IPS DF 4.7 (cell line): ENCODE results near the gene KIAA1217.
A peak's percentile ranks its signal among the peaks of the same experiment; 100 is the strongest.

ENCODE experiments used
- DNase-seq: peaks from one replicate; pipeline ENCODE4 v3.0.0-alpha.2; 2013; ENCODE audit warnings: low spot score; ENCODE audit errors: extremely low read depth

KIAA1217 gene

DNA sequence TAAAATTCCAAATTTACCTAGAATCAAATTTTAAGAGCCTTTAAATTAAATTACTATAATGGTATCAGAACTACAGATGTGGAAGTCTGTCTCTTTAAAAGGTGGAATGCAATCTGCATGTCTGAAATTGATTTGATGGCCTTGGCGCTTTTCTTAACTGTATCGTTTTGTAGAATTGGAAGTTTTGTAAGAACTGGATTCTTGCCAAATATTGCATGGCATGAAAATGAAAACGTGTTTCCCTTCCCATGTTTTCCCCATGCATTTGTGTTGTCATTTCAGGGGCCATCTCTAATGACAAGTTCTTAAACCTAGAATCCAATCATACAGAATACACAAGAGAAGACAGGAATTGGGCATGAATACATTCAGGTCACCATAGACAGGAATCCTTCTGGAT, 162.5 kb downstream of the KIAA1217 start:
- DNase-seq: no peak

DNA sequence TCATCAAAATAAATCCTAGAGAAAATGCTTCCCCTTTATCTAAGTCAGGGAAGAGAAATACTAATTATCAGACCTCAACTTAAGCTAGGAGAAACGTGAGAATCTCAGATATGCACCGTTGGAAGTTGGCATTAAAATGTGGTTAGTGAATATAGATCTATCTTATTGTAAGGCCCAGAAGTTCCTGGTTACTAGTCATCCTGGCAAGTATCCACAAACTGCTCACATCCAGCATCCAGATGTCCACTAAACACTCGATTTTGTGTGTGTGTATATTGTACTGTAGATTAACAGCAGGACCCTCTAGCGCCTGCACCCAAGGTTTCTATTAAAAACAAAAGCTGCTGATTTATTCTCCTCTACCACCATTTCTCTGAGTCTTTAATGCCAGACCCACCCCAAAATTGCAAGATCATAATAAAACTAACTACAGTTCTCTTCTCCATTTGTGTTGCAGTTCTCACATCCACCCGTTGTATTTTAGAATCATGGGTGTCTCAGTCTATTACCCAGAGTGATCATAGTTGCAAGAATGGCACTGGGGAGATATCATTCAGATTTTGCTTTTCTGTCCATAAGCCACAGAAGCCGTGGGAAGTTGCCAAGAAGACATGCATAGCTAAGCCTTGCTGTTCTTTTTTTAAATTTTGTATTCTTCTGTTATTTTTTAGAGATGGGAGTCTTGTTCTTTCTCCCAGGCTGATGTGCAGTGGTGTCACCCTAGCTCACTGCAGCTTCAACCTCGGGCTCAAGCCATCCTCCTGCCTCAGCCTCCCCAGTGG, 165.4 kb downstream of the KIAA1217 start:
- no peak for DNase-seq

DNA sequence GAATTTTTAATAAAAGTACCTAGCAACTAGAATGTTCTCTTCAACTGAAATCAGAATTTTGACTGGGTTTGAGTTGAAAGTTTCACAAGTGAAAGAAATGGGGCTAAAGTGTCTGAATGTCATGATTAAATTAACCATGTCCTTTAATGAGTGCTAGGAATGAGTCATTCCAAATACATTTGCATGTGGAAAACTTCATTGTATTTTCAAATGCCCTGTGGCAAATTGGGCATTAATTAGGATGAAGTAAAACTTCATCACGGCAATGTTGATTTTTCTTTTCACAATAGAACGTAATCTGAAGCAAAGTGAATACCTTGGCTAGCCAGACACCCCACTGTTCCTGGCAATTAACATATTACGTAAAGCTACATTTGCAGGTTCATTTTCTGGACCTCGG, 166.6 kb downstream of the KIAA1217 start:
- no peak for DNase-seq

DNA sequence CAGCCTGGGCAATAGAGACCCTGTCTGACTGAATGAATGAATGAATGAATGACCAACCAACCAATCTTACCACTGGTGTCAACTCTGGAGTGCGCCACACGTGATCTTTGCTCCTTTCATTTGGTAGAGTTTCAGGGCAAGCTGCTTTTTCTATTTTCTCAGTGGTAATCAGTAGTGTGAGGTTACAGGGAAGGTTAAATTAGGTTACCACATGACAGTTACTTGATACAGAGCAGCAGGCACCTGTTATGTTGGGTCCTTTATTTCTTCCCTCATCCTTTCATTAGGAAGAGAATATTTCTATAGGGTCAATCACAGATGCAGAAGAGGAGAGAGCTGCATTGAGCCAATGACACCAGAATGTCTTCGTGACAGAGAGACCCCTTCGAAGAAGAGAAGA, 167.8 kb downstream of the KIAA1217 start:
- no peak for DNase-seq

DNA sequence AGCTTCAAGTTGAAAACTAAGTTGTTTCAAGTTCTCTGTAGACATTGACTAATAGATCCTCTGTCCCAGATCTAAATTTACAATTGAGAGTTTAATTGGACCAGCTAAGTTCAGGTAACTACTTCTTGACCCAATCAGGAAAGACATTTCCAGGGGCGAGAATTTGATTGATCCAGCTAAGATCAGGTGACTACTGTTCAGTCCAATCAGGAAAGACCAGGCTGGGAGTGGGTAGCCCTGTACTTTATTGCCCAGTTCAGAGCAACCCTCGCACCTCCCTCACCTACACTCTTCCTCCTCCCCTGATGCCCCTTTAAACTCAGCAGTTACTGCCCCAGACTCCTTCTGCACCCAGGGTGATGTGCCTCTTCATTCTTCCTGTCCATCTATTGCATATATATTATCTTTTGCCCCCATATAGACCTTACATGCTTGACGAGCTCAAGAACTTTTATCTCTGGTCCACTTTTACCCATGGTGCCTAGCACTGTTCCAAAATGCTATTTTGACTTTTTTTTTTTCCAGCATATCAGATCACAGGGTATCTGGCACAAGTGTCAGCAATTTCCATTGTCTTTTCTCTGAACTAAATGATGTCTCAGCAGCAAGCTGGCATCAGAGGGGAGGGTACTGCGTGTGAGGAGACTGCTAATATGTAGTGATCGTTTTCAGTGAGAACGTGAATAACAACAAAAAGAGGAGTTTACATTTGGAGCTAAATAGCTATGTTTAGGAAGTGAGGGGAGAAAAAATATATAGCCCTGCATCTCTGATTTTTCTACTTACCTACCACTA, 169.4 kb downstream of the KIAA1217 start:
- no peak for DNase-seq

DNA sequence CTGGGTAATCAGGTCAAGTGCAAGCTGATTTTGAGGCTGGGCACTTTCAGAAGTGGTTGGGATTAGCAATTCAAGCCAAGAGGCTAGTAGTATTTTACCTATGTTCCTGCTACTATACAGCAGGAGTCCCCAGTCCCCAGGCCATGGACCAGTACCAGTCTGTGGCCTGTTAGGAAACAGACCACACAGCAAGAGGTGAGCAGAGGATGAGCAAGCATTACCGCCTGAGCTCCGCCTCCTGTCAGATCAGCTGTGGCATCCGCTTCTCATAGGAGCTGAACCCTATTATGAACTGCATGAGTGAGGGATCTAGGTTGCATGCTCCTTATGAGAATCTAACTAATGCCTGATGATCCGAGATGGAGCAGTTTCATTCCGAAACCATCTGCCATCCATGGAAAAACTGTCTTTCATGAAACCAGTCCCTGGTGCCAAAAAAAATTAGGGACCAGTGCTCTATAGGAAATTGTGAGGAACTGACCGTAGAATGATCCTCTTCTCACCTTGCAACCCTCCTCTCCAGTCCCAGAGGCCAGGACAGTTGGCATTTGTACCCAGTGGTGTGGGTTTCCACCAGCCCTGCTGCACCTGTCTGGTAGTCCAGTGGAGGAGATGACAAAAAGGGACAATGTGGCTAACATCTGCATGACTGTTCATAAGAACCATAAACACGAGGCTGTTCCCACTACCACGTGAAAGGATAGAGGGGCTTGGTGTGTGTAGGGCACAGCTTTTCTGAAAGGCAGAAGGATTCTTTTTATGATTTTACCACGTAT, 172.5 kb downstream of the KIAA1217 start:
- DNase-seq: no peak

DNA sequence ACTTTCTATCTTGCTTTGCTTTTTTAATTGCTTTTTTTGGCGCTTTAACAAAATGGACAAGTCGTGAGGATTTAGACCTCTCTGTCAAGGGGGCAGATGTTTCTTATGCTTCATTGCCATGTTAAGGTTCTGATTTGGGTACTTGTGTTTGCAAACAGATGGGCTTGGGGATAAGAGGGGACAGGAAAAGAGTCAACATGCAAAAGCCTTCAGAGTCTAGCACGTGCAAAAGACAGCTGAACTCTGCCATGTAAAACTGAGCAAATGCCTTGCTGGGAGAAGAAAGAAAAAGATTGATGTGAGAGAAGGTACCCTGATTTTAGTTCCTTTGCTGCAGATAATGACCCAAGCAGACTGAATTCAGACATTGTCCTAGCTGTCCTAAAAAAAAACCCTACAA, 173.1 kb downstream of the KIAA1217 start:
- no peak for DNase-seq

DNA sequence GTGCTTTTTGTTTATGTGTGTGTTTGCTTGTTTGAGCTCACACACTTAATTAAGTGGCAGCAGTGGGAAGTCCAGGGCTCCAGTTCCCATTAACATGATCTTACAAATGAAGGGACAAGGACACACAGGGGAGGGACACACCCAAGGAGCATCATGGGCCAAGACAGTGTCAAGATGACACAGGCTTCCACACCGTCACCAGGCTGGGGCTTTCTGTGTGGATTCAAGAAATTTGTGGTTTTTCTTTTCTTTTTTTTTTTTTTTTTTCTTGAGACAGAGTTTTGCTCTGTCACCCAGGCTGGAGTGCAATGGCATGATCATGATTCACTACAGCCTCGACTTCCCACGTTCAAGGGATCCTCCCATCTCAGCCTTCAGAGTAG, 173.6 kb downstream of the KIAA1217 start:
- DNase-seq: no peak

DNA sequence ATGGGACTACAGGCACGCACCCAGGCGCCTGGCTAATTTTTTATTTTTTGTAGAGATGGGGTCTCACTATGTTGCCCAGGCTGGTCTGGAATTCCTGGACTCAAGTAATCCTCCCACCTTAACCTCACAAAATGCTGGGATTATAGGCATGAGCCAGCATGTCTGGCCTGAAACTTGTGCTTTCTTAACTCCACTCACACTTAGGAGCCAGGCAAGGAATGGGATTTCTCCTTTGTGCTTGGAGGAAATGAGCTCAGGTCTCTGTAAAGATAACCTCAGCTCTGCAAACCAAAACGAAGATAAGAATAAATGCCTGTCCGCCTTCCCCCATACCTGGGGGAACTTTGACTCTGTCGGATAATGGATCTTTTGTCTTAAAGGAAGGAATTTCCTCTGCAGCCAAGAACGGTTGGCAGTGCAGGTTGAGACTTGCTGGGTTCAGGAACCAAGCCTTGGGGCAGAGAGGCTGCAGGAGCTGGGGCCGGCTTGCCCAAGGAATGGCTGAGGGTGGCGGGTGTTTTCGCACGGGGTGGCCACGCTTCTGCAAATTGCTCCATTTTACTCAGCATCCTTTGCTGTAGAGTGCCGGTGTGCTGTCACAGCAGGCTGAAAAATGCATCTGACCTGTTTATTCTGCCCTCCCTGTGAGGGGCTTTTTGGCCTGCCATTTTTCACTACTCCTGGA, 174.2 kb downstream of the KIAA1217 start:
- DNase-seq: no peak

DNA sequence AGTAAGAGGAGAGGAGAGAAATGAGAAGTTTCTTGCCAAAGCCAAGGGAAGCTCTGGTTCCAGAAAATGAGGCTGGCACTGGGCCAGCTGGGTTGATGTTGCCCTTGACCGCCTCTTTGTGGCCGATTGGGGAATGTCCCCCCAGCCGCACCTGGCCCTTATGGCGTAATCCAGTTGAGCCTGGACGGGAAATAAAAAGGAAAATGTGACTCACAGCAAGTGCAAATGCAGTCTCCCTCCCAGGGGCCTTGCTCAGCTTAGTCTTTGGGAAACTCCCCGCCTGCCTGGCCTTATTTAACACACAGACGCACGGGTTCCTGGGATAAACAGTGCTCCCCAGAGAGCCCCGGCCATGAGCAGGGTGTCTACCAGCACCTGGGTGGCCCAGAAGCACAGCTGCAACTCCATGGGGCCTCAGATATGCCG, 174.8 kb downstream of the KIAA1217 start:
- DNase-seq: peak; percentile 30

DNA sequence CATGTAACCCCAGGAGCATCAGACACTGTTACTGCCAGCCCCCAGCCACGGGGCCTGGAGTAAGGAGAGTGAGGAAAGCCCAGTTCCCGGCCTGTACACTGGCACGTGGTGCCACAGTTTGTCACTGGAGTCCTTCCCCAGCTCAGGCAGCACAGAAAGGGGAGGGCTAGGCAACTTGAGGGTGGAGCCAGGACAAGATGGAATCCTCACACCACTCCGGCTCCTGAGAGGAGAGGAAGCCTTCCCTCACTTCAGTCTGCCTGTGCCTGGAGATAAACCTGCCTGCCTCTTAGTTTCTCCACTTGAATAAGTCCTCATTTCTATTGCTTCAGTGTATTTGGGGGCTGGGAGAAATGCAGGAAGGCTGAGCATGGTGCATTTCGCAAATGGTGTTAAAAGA, 176.0 kb downstream of the KIAA1217 start:
- no peak for DNase-seq

DNA sequence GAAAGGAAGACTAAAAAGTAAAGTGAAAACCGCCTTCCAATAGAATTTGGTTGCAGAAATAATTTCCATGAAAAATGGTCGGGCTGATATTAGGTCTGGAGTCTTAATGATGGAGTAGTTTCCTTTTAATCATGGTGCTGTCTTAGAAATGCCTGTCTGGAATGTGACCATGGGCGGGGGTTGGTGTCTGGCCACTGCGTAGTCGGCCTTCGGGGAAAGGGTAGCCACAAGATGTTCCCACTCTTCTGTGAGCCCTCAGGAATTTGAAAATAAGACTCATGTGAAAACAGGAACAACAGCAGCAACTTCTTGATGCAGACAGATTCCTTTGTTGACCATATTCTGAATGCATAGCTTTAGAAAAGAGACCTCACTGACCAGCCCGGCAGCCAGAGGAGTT, 176.8 kb downstream of the KIAA1217 start:
- no peak for DNase-seq

DNA sequence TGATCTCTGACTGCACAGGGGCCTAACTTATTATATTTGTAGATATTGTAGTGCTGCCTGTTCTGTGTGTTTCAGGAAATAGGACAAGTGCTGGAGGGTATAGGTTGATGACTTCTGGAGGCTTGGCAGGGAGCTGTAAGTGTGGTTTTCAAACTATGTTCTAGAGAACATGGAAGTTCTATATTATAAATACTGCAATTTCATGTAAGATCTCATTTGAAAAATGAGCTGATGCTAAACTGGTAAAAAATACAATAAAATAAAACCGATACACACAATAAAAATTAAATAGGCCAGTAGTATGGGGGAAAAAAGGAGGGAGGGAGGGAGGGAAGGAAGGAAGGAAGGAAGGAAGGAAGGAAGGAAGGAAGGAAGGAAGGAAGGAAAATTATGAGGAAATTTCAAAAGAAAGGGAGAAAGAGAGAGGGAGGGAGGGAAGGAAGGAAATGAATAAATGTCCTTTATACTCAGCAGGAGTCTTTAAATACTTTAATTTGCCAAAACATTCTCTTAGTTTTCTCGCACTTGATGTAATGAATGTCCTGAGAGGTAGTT, 181.3 kb downstream of the KIAA1217 start:
- DNase-seq: no peak

DNA sequence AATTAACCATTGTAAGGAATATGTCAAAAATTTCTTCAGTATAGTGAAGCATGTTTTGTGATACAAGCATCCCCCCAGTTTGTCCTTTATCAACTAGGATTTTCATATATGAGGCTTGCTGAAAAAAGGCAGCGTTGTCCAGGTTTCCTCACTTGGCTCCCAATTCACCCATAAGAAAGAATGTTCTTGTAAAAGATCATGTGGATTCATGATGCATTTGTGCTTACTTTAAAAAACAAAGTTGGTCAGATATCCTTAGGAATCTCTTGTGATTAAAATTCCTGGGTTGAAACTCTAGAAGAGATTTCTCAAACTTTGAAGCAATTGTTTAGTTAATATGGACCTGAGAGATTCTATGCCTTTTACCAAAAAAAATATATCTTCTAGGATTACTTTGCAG, 181.8 kb downstream of the KIAA1217 start:
- no peak for DNase-seq

DNA sequence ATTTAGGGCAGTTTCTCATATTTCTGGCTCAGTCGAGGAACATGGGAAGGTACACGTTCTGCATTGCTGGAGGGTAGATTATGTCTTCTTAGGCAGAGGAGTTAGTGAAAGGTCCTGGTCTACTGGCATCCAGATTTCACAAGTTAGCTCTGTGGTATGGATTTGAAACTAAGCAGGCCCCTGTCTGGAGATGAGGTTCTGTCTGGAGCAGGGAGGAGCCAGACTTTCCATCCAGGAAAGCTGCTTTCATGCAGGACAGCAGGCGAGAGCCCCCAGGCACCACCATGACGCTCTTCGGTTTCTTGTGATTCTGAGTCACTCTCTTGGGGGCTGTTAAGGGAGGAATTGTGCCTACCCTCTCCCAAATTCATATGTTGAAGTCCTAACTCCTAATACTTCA, 184.3 kb downstream of the KIAA1217 start:
- no peak for DNase-seq

DNA sequence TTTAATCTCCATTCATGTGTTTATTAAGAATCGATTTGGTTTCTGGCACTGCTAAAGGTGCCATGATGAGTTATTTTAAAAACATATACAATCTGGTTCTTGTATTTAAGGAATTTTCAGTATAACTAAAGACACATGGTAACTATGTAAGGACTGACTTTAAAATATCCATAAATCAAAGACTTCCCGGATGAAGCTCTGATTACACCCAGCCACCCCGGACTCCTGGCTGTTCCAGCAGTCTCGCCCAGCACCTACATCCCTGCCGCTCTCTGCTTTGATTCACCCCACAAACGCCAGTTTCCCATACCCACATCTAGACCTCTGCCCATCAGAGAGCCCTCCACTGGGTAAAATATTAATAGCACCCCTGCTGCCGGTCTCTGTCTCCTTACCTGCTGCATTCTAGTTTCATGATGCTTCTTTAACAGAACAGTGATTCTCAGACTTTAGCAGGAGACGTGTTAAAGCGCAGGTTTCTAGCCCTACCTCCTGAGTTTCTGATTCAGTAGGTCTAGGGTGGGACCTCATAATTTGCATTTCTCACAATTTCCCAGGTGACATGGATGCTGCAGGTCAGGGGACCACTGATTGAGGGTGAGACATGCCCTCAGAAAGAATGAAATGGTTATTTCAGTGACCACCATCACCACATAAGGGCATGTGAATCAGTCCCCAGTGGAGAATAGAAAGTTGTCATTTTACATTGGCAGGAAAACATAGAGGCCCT, 185.7 kb downstream of the KIAA1217 start:
- no peak for DNase-seq

DNA sequence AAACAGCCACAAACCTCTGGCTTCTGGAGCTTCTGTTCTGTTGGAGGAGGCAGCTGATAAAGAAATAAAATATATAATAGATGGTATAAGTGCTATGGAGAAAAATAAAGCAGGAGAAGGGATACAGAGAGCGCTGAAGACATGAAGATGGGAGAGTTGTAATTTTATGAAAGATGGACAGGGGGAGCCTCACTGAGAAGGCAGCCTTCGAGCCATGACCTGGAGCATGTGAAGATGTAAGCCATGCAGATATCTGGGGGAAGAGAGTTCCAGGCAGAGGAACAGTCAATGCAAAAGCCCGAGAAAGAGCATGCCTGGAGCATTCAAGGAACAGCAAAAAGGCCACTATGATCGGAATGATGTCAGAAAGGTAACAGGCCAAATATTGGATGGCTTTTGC, 187.5 kb downstream of the KIAA1217 start:
- DNase-seq: no peak

DNA sequence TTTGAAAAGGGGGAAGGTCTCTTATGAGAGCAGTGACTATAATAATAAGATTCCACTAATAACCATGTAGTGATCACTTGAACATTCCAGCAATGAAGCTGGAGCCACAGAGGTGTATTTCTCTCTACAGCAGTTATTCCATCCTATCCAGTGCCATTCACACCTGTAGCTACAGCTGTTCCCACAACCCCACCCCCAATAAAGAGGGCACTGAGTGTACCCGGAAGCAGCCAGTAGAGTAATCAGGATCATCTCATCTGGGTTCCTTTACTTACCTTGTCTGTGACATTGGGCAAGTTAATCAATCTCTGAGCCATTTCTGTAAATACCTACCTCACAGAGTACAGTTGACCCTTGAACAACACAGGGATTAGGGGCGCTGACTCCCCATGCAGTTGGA, 188.7 kb downstream of the KIAA1217 start:
- DNase-seq: no peak

DNA sequence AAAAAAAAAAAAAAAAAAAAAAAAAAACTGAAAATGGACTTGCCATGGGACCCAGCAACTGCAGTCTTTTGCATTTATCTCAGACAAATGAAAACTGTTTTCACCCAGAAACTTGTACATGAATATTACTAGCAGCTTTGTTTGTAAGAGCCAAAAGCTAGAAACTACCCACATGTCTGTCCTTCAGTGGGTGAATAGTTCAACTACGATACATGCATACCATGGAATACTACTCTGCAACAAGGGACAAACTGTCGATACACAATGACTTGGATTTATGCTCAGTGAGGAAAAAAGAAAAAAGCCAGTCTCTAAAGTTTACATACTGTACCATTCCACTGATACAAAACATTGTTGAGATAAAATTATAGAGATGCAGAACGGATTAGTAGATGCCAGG, 195.6 kb downstream of the KIAA1217 start:
- DNase-seq: no peak

DNA sequence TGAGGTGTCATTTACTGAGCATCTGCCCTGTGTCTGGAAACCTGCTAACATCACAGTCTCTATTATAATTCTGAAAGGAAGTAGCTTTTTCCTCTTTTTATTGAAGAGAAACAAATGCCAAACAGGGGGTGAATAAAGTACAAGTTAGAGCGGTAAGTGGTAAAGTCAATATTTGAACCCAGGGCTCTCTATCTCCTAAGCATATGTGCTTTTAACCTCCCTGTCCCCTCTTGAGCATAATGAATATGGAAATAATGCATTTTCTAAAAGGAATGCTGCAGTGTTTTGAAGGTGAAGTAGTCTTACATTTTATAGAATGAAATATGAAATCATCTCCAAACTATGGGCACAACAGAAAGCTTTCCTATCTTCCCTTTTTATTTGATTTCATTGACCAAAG, 196.7 kb downstream of the KIAA1217 start:
- DNase-seq: no peak
